Caco-2 (cell line): Measurements from ENCODE around the gene CYB561D2. TPM values are rescaled to one million over a fixed set of nuclear protein-coding genes. Genes with fewer than 3 reads are reported as not detected.

Source experiments
- BruUV-seq: library from RNA; stranded (reverse); fragments of 400-500 nt; replicated peaks from 2 replicates; lab custom pipeline; 2021; lab: Mats Ljungman, UMichigan
- CTCF ChIA-PET: fragments of 300-600 bp; sonication (Branson Sonifier 250); formaldehyde crosslinking; loops from one replicate; lab custom pipeline; 2022; ENCODE audit warnings: antibody characterized with exemption; lab: Charles Lee
- POLR2A ChIA-PET: fragments of 300-600 bp; sonication (Branson Sonifier 250); formaldehyde crosslinking; loops from one replicate; lab custom pipeline; 2022; ENCODE audit warnings: antibody characterized with exemption; lab: Charles Lee
- DNase-seq, 2 experiments: peaks; one replicate each; pipeline versions ENCODE4 v3.0.0 to v3.0.0-alpha.2; 2020 to 2022
- H3K27me3 ChIP-seq: replicated peaks from 2 replicates; pipeline ENCODE4 v1.6.0; 2011; ENCODE audit warnings: low read length; ENCODE audit not compliant: control insufficient read depth, insufficient read depth
- H3K36me3 ChIP-seq: 2 replicates; pipeline ENCODE4 v1.5.1; 2011; ENCODE audit warnings: low read length; ENCODE audit not compliant: control insufficient read depth, insufficient read depth
- H3K4me1 ChIP-seq: fragments of 250-450 bp; sonication (Bioruptor Pico); 2 replicates; pipeline ENCODE4 v1.5.1; 2020; ENCODE audit warnings: mild to moderate bottlenecking
- H3K4me3 ChIP-seq: 2 replicates; pipeline ENCODE4 v1.5.1; 2011; ENCODE audit warnings: low read depth, mild to moderate bottlenecking, control low read depth, low read length
- H3K9me3 ChIP-seq: fragments of 250-450 bp; sonication (Bioruptor Pico); 2 replicates; pipeline ENCODE4 v1.5.1; 2020; ENCODE audit warnings: mild to moderate bottlenecking, moderate library complexity
- H3K27ac Mint-ChIP-seq: one replicate; pipeline ENCODE4 v1.8.0; 2022; ENCODE audit warnings: mixed read lengths; ENCODE audit not compliant: unreplicated experiment
- H3K27me3 Mint-ChIP-seq: one replicate; pipeline ENCODE4 v1.8.0; 2022; ENCODE audit warnings: mixed read lengths; ENCODE audit not compliant: insufficient read depth, unreplicated experiment
- H3K36me3 Mint-ChIP-seq: one replicate; pipeline ENCODE4 v1.8.0; 2022; ENCODE audit warnings: mild to moderate bottlenecking, mixed read lengths; ENCODE audit not compliant: insufficient read depth, unreplicated experiment
- H3K4me1 Mint-ChIP-seq: one replicate; pipeline ENCODE4 v1.8.0; 2022; ENCODE audit warnings: low read depth, mixed read lengths; ENCODE audit not compliant: unreplicated experiment
- H3K4me3 Mint-ChIP-seq: one replicate; pipeline ENCODE4 v1.8.0; 2022; ENCODE audit warnings: mild to moderate bottlenecking, moderate library complexity, mixed read lengths; ENCODE audit not compliant: unreplicated experiment
- H3K9me3 Mint-ChIP-seq: one replicate; pipeline ENCODE4 v1.8.0; 2022; ENCODE audit warnings: mixed read lengths; ENCODE audit not compliant: unreplicated experiment
- intact Hi-C: fragments of 100-400 bp; cut with micrococcal nuclease; formaldehyde crosslinking; loops from one replicate; pipeline ENCODE4 v1.10.0; 2022; ENCODE audit not compliant: unreplicated experiment
- total RNA-seq: library from RNA; stranded (reverse); gene quantifications from 2 replicates; pipeline ENCODE4 v1.2.3, GENCODE V29; 2022
- TF ChIP-seq, protein P1 (sequence below), 2 experiments: fragments of 200-600 bp in 1 of 2; IDR thresholded peaks; 1 replicate in 1 of 2; 2 replicates in 1 of 2; pipeline versions ENCODE4 v1.5.1 to v1.8.0; 2011 to 2022; ENCODE audit warnings: antibody characterized with exemption in 1 of 2, control low read depth in 1 of 2, inconsistent platforms in 1 of 2, low read depth in 1 of 2, low read length in 1 of 2, mild to moderate bottlenecking in 1 of 2, moderate library complexity in 1 of 2; ENCODE audit not compliant: insufficient read depth in 1 of 2, severe bottlenecking in 1 of 2, unreplicated experiment in 1 of 2

Gene CYB561D2
- total RNA-seq, 1 experiment from 2014 or later, result 21.2 TPM

- Mint-ChIP-seq H3K27ac (no peak overlapping the region), H3K4me1 (peaks cover 11% of the 10 kb centered on the region), H3K27me3 (no peaks in the 10 kb centered on the region), H3K4me3 (no peak overlapping the region), H3K36me3 (peaks cover 35% of the 10 kb centered on the region), H3K9me3 (no peaks in the 10 kb centered on the region)
- Histone ChIP-seq H3K4me3 (no peak overlapping the region), H3K9me3 (no peaks in the 10 kb centered on the region), H3K4me1 (peaks cover 25% of the 10 kb centered on the region), H3K27me3 (no peaks in the 10 kb centered on the region), H3K36me3 (peaks cover 1% of the 10 kb centered on the region; the same call in 1 of the 2 replicates)
- POLR2A ChIA-PET, result interaction anchor here (1.2 kb wide), 1 partner anchor 19 kb away, joined by 3 read pairs; no protein-coding TSS in a partner anchor
- CTCF ChIA-PET, result no interaction called here
- TF ChIP-seq, protein P1, sequence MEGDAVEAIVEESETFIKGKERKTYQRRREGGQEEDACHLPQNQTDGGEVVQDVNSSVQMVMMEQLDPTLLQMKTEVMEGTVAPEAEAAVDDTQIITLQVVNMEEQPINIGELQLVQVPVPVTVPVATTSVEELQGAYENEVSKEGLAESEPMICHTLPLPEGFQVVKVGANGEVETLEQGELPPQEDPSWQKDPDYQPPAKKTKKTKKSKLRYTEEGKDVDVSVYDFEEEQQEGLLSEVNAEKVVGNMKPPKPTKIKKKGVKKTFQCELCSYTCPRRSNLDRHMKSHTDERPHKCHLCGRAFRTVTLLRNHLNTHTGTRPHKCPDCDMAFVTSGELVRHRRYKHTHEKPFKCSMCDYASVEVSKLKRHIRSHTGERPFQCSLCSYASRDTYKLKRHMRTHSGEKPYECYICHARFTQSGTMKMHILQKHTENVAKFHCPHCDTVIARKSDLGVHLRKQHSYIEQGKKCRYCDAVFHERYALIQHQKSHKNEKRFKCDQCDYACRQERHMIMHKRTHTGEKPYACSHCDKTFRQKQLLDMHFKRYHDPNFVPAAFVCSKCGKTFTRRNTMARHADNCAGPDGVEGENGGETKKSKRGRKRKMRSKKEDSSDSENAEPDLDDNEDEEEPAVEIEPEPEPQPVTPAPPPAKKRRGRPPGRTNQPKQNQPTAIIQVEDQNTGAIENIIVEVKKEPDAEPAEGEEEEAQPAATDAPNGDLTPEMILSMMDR (IDR thresholded peaks at IDR 0.05; ENCODE audit: insufficient read depth in 1 of 2, low read depth in 1 of 2, low read length in 1 of 2, severe bottlenecking in 1 of 2, unreplicated experiment in 1 of 2), result no peak
- intact Hi-C loops, result no loop called here
- no TSS peak for BruUV-seq
- DNase-seq, result no peak
Observed at GRCh38 chr3:50355829-50356552, 5.3 kb downstream of the CYB561D2 start.

GRCh38 chr3:50356553-50356952, 5.9 kb downstream of the CYB561D2 start:
- no peak overlapping the region for H3K27ac Mint-ChIP-seq
- peaks cover 31% of the 10 kb centered on the region for H3K36me3 Mint-ChIP-seq
- H3K9me3 Mint-ChIP-seq, result no peaks in the 10 kb centered on the region
- H3K9me3 ChIP-seq, result no peaks in the 10 kb centered on the region
- ChIA-PET POLR2A (interaction anchor here (1.2 kb wide), 1 partner anchor 20 kb away, joined by 3 read pairs; no protein-coding TSS in a partner anchor), CTCF (interaction anchor here (0.8 kb wide), 1 partner anchor 19 kb away, joined by 3 read pairs; no protein-coding TSS in a partner anchor)
- H3K36me3 ChIP-seq, result peaks cover 1% of the 10 kb centered on the region; the same call in 1 of the 2 replicates
- intact Hi-C loops, result no loop called here
- no peak for DNase-seq
- no peak overlapping the region for H3K4me3 Mint-ChIP-seq
- TF ChIP-seq, protein P1 (IDR thresholded peaks at IDR 0.05; ENCODE audit: insufficient read depth in 1 of 2, low read depth in 1 of 2, low read length in 1 of 2, severe bottlenecking in 1 of 2, unreplicated experiment in 1 of 2), result no peak
- H3K4me1 ChIP-seq, result peaks cover 25% of the 10 kb centered on the region
- H3K4me1 Mint-ChIP-seq, result peaks cover 6% of the 10 kb centered on the region
- no TSS peak for BruUV-seq
- H3K27me3 Mint-ChIP-seq, result no peaks in the 10 kb centered on the region
- H3K4me3 ChIP-seq, result no peak overlapping the region
- H3K27me3 ChIP-seq, result no peaks in the 10 kb centered on the region

DNA sequence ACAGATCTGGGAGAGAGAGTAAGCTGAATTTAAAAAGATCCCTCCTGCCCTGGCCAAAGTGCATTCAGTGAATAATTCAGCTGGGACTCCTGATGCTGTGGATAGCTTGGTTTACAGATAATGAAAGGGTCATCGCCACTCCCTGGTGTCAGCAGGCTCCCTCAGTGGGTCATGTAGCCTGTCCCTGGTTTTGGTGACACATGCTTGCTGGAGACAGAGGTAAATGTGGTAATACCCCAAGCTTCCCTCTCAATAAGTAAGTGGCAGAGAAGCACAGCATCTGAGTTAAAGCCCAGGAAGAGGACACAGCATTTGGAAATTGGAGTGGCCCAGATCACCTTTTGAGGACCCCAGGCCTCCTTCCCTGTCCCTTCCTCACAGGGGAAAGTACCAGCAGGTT, 6.8 kb downstream of the CYB561D2 start:
- H3K27ac Mint-ChIP-seq, result no peak overlapping the region
- H3K4me1 ChIP-seq, result peaks cover 25% of the 10 kb centered on the region
- no peak for DNase-seq
- intact Hi-C loops, result no loop called here
- H3K4me3 ChIP-seq, result no peak overlapping the region
- no peaks in the 10 kb centered on the region for H3K9me3 Mint-ChIP-seq
- H3K9me3 ChIP-seq, result no peaks in the 10 kb centered on the region
- ChIA-PET POLR2A (interaction anchor here (1.0 kb wide), 1 partner anchor 20 kb away, joined by 3 read pairs; no protein-coding TSS in a partner anchor), CTCF (interaction anchor here (0.8 kb wide), 1 partner anchor 20 kb away, joined by 3 read pairs; no protein-coding TSS in a partner anchor)
- H3K4me1 Mint-ChIP-seq, result peaks cover 4% of the 10 kb centered on the region
- BruUV-seq, result no TSS peak
- TF ChIP-seq, protein P1 (IDR thresholded peaks at IDR 0.05; ENCODE audit: insufficient read depth in 1 of 2, low read depth in 1 of 2, low read length in 1 of 2, severe bottlenecking in 1 of 2, unreplicated experiment in 1 of 2), result no peak
- H3K27me3 ChIP-seq, result no peaks in the 10 kb centered on the region
- peaks cover 1% of the 10 kb centered on the region; the same call in 1 of the 2 replicates for H3K36me3 ChIP-seq
- H3K4me3 Mint-ChIP-seq, result peak overlapping the region; percentile 92
- H3K36me3 Mint-ChIP-seq, result peaks cover 31% of the 10 kb centered on the region
- no peaks in the 10 kb centered on the region for H3K27me3 Mint-ChIP-seq
